Measurements from ENCODE around the gene TAPBP.
"Not testable (repeated sequence)": the region's sequence is repeated elsewhere in the genome, so short reads cannot be mapped to it uniquely, and the experiment has no call there.

Gene TAPBP

DNA sequence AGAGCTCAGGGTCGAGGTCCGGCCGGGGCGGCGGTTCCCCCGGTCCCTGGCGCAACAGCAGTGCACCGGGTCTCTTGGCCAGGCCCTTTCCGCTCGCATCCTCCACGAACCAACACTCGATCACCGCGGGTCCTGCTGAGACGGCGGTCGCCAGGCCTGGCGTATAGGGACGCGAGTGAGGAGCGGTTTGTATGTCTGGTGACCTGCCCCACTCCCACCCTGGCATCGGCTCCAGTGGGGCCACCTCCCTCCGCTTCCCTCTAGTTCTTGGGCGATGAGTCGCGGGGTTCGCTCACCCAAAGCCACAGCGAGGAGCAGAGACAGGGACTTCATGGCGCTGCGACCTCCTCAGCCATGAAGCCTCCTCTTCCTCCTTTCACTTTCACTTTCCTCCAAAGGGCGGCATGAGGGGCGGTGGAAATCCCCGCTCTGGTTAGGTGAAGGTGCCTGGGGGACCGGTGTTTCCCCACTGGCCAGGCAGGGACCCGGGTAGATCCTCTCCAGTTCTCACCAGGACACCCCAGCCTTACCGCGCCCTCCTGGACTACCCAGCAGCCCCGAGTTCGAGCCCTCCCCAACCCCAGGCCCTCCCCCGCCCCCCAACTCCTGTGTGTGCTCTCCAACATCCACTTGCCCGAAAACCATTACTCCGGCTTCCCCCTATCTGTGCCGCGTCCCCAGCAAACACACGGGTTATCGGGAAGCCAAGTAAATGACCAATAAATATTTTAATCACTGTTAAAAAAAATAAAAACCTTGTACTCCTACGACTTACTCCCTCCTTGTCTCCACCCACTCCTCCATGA, at the start of gene TAPBP:
Gene TAPBP, minus strand, starts transcription at position 370 of the 806 bp plus-strand sequence. Its CDS starts 37 bp downstream, at position 333.
- DNase-seq, result peak; percentile 79

DNA sequence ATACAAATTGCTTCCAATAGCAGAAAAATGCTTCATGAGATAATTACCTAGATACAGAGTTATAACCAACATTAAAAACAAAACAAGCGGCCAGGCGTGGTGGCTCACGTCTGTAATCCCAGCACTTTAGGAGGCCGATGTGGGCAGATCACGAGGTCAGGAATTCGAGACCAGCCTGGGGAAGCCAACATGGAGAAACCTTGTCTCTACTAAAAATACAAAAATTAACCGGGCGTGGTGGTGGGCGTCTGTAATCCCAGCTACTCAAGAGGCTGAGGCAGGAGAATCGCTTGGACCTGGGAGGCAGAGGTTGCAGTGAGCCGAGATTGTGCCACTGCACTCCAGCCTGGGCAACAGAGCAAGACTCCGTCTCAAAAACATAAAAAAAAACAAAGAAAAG, 49.6 kb upstream of the TAPBP start:
- DNase-seq, result not testable (repeated sequence)

DNA sequence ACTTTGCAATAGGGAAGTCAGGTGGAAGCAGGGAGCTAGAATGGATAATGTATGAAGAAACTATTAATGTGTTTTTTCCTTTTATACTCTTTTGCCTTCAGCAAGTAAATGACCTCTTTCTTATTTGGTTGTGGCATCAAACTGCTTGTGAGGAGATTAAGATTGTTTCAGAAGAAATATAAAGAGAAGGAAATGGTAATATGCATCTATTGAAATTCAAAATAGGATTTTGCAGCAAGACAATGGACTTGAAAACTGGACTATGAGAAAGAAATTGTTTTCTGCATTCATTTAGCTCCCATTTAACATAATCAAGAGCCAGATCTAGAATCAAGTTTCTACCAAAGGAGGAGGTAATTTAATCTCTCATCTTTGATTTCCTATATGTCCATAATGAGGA, 45.5 kb upstream of the TAPBP start:
- DNase-seq, result no peak

DNA sequence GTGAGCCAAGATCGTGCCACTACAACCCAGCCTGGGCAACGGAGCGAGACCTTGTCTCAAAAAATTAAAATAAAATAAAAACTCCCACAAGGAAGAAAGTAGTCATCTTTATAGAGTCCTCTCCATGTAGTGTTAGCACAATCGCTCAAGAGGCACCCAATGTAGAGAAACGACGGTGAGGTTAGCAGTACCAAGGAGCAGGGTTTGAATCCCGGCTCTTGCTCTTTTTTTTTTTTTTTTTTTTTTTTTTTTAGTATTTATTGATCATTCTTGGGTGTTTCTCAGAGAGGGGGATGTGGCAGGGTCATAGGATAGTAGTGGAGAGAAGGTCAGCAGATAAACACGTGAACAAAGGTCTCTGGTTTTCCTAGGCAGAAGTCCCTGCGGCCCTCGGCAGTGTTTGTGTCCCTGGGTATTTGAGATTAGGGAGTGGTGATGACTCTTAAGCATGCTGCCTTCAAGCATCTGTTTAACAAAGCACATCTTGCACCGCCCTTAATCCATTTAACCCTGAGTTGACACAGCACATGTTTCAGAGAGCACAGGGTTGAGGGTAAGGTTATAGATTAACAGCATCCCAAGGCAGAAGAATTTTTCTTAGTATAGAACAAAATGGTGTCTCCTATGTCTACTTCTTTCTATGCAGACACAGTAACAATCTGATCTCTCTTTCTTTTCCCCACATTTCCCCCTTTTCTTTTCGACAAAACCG, 43.4 kb upstream of the TAPBP start:
- DNase-seq, result not testable (repeated sequence)

DNA sequence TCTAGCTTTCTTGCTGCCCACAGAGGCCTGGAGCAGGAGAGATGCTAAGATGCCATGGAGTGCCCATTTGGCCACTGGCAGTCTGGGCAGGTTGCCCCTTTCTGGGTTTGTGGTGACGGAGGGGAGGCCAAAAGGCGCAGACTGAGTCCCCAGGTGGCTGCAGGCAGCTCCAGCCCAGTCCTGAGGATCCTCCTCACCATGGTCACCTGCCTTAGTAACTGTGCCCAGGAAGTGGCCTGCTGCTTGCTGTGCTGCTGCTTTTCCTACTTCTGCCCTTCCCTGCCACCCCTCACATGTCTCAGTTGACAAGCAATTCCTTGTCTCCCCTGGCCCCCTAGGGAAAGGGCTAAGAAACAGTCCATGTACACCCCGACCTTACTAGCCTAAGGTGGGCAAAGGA, 42.4 kb upstream of the TAPBP start:
- DNase-seq, result no peak

DNA sequence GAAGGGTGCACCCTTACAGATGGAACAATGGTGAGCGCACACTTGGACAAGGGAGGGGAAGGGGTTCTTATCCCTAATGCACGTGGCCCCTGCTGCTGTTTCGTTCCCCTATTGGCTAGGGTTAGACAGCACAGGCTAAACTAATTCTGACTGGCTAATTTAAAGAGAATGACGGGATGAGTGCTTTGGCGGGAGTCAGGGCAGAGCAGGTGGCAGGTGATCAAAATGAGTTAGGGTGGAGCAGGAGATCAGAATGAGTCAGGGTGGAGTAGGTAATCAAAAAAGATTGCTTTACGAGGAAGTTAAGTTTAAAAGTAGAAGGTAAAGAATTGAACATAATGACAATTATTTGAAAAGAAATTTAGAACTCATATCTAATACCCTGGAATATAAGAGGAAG, 42.0 kb upstream of the TAPBP start:
- not testable (repeated sequence) for DNase-seq

DNA sequence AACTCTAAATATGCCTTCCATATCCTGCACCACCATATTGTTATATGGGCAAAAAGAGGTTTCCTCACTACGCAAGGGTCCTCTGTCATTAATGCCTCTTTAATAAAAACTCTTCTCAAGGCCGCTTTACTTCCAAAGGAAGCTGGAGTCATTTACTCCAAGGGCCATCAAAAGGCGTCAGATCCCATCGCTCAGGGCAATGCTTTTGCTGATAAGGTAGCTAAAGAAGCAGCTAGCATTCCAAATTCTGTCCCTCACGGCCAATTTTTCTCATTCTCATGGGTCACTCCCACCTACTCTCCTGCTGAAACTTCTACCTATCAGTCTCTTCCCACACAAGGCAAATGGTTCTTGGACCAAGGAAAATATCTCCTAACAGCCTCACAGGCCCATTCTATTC, 33.9 kb upstream of the TAPBP start:
- no peak for DNase-seq

DNA sequence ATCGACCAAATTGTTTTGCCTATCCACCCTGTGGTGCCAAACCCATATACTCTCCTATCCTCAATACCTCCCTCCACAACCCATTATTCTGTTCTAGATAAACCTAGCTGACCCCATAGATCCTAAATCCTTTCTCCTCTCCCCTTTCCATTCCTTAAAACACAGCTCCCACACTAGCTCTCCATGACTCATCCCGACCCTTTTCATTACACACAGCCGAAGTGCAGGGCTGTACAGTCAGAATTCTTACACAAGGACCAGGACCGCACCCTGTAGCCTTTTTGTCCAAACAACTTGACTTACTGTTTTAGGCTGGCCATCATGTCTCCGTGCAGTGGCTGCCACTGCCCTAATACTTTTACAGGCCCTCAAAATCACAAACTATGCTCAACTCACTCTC, 33.1 kb upstream of the TAPBP start:
- peak; percentile 44 for DNase-seq

DNA sequence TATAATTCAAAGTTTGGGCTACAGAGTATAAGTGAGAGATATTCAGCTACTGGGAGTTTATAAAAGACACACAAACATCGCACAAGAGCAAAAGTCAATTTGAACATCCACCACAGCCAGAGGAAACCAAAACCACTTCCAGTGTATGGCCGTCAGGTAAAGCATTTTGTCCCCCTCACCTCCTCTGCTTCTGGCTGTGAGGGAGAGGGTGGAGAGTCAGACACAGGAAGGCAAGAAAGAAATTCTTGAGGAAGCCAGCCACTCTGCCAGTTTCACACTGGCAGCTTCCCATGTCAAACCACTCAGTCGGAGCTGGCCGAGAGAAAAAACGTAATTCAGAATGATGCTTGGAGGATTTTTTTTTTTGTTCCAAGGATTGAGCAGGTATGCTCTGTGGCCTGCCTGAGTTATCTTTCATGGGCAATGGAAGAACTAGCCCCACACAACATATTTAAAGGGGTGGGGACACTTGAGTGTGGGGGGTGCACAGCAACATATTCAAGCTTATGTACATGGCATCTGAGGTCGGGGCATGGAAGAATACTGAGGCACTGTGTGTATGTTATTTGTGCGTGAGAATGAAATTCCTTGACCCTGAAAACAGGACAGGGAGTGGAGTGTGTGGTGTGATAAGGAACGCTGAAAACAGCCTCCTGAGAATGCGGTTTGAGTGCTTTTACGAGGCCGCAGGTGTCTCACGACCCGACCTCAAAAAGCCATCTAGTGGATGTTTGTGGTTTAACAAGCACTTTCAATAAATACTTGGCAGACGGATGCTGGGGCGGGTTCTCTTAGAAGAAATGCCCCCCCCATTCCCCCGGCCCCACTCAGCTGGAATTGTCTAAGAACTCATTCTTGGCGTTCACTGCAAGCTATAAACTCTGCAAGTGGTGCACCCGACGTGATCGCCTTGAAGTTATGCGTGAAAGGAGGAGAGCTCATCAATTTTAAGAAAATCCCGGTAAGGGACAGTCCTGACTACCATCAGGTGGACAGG, 31.1 kb upstream of the TAPBP start:
- peak; percentile 81 for DNase-seq

DNA sequence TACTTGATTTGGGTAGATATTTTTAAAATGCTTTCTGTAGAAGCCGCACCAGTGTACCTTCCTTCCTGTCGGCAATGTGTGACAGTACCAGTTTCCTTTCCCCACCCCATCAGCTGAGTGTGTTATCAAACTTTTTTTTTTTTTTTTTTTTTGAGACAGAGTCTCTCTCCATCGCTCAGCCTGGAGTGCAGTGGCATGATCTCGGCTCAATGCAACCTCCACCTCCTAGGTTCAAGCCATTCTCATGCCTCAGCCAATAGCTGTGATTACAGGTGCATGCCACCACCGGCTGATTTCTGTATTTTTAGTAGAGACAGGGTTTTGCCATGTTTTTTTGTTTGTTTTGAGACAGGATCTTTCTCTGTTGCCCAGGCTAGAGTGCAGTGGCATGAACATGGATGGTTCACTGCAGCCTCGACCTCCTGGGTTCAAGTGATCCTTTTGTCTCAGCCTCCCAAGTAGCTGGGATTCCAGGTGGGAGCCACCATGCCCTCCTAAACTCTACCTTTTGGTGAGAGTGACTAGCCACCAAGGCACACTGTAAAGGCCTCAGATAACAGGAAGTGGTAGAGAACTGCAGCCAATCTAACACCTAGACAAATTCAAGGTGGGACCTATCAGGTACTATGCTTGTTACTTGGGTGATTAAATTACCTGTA, 30.2 kb upstream of the TAPBP start:
- no peak for DNase-seq

DNA sequence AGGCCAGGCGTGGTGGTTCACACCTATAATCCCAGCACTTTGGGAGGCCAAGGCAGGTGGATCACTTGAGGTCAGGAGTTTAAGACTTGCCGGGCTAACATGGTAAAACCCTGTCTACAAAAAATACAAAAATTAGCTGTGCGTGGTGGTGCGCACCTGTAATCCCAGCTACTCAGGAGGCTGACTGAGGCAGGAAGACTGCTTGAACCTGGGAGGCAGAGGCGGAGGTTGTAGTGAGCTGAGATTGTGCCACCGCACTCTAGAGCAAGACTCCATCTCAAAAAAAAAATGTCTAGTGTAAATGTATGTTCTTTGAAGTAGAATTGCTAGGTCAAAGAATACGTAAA, 29.7 kb upstream of the TAPBP start:
- not testable (repeated sequence) for DNase-seq

DNA sequence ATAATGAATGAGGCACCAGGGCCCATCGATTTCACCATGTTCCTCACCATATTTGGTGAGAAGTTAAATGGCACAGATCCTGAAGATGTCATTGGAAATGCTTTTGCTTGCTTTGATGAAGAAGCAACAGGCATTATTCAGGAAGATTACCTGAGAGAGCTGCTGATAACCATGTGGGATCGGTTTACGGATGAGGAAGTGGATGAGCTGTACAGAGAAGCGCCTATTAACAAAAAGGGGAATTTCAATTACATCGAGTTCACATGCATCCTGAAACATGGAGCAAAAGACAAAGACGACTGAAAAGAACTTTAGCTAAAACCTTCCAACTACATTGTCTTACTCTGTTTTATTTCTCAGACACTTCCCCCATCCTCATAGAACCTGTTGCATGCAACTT, 25.3 kb upstream of the TAPBP start:
- no peak for DNase-seq

DNA sequence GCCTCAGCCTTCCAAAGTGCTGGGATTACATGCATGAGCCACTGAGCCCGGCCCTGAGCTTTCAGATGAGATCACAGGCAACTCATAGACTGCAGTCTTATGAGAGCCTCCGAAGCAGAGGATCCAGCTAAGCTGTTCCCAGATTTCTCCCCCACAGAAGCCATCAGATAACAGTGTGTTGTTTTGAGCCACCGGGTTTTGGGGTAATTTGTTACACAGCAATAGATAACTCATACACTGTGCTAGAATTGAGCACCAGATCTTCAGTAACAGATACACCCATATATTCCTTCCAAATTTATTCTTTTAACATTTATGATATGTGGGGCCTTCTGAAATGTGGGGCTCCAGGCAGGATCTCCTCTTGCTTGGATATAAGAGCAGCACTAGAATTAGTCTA, 22.6 kb upstream of the TAPBP start:
- no peak for DNase-seq

DNA sequence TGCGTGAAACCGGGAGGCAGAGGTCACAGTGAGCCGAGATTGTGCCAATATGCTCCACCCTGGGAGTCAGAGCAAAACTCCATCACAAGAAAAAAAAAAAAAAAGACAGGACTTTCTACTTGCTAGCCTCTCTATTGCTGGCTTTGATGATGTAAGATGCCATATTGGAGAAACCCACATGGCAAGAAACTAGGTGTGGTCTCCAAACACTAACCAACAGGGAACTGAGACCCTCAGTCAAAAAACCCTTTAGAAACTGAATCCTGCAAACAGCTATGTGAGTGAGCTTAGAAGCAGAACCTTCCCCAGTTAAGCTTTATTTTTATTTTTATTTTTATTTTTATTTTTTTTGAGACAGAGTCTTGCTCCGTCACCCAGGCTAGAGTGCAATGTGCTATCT, 22.0 kb upstream of the TAPBP start:
- no peak for DNase-seq

DNA sequence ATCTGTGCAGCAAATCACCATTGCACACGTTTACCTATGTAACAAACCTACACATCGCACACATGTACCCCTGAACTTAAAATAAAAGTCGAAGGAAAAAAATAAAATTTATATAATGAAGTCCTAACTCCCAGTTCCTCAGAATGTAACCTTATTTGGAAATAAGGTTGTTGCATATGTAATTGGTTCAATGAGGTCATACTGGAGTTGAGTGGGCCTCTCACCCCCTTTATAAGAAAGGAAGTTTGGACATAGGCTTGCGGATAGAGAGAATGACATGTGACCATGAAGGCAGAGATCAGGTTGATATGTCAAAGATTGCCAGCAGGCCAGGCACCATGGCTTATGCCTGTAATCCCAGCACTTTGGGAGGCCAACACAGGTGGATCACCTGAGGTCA, 19.8 kb upstream of the TAPBP start:
- DNase-seq, result no peak

DNA sequence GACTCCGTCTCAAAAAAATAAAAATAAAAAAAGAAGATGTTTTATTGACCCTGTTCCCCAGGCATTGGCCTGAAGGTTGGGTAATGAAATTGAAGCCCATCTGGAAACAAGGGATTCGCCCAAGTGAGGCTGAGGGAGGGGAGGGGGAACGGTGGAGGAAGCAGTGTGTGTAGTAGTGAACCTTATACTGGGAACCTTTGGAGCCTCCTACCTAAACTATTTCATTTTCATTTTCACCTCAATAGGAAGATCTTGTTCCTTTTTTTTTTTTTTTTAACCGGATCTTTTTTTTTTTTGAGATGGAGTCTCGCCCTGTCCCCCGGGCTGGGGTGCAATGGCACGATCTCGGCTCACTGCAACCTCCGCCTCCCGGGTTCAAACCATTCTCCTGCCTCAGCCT, 16.9 kb upstream of the TAPBP start:
- DNase-seq, result no peak

DNA sequence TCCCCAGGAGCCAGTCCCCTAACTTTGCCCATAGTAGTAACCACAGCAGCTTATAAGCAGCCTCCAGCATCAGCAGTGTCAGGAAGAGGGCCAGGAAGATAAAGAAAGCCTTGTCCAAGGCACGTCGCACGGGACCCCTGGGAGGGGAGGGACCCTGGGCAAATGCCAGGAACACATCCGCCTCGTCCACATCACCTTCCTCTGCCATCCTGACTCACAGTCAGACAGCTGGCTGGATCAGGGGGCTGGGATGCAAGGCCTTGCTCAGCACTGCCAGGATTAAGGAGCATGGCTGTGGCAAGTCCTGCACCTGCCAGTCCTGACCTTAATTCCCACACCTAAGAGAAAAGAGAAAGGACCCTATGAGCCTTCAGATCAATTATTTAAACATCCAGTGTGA, 15.2 kb upstream of the TAPBP start:
- DNase-seq, result peak; percentile 13

DNA sequence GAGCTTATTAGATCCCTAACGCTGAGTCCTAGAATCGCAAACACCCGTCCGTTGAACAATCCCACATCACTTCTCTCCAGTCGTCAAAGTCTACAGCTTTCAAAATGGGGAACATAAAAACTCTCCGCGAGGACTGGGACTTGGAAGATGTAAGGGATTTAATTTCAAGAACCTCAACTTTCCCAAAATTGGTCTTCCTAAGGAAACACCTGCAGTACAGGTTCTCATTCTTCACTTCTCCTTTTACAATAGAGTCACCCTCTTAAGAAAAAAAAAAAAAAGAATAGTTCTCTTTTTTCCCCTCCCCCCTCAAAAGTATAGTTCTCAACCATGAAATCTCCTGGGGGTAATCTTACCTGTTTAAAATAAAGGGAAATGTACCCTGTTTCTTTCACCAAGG, 10.2 kb upstream of the TAPBP start:
- no peak for DNase-seq

DNA sequence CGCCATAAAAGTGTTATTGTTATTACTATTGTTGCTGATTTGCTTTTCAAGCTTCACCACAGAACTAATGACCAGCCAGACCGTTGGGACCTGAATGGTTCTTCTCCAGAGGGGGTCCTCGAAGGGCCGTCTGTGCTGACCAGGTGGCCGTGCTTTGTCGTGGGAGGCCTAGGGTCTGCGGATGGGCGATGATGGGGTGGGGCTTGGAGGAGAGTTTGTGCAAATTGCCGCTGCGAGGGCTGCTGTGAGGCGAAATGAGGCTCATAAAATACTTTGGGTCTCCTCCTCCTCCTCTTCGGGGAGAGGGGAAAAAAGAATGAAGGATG, 9.7 kb upstream of the TAPBP start:
- DNase-seq, result no peak

DNA sequence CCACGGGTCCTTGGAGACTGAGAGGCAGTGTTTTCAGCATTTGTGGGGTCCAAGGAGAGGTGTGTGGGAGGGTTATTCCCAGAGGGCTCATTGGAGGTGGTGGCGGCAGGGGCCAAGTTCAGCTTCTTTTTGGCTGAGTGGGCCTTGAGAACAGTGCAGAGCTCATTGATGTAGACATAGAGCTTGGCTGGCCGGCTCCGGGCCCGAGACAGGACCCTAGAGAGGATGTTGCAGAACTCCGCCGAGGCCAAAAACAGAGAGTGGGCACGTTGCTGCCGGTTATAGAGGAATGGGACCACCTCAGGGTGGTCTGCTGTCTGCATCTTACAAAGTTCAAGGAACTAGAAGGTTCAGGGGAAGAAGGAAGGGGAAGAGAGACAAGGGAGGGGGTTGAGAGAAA, 7.3 kb upstream of the TAPBP start:
- DNase-seq, result no peak

DNA sequence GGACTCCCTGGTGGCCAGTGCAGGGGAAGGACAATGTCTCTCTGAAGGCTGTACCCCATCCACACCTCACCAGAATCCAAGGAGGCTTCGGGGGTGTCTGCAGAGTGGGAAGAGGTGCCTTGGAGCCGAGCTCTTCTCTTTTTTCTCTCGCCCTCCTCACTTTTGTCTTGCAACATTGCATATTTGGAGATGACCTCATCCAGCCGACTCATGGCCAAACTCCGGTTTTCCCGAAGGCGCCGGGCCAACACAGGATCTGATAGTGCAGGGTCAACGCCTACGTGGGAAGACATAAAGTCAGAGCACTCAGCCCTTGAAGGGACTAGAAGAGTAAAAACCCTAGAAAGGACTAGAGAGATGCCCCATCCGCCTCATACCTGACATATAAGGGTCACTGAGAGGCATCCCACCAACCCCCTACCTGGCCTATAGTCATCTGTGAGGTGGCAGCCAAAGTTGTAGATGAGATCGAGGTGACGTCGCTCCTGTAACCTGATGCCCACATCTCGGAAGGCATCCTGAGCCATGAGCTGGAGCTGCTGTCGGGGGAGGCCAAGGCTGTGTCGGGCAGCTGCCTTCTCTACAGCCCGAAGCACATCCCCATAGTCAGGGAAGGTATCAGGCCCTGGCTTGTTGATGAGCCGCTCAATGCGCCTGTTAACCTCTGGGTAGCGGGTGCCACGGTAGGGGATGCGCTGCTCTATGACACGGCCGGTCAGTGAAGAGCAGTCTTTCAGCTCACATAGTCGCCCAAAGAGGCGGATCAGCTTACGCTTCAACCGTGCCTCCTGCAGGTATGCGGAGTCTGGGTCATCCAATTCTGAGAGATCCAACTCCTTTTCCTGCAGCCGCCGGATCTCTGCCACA, 6.7 kb upstream of the TAPBP start:
- DNase-seq, result peak; percentile 97

DNA sequence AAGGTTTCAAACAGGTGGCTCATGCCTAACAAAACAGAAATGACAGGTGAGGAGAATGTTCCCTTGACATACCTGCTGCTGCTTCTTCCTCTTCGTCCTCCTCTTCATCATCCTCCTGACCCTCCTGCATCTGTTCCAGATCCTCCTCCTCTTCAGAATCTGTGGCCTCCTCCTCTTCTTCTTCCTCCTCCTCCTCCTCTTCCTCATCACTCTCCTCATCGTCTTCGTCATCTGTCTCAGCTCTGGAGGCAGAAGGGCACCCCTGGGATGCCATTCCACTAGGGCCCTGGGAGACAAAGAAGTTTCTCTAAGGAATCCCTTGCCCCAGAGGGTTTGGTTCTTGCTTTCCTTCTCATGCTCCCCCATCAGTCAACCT, 6.0 kb upstream of the TAPBP start:
- no peak for DNase-seq
